ENCODE results near the gene NCOR1.

NCOR1 gene

DNA sequence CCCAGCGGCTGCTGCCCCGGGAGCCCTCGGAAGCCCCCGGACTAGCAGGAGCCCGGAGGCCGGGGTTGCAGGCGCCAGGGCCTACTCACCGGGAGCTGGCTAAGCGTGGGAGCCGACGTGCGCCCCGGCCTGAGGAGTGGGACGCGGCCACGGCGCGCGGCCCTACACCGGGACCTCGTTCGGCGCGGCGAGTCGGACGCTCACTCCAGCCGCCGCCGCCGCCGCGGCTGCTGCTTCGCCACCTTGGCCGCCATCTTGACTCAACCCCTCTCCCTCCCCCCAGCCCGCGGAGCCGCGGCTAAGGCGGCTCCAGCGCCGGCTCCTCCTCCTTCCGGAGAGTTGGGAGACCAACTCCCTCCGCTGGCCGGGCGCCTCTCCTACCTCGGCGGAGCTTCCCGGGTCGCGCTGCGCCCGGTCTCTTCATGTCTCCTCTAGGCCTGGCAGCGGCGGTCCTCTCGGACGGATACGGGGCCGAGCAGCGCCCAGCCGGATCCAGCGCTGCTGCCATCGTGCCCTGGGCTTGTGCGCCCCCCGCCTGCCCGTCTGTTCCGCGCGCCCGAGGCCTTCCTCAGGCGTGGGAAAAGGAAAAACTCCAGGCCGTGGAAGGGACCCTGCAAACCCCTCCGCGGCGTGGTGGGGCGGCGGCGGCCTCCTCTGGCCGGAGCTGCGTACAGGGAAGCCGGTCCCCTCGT lies at the start of gene NCOR1:
Gene NCOR1 (minus strand): TSS at position 262 of the 692 bp plus-strand sequence. CDS start 20,965 bp downstream, outside the sequence.
- TF ChIP-seq, protein P1, sequence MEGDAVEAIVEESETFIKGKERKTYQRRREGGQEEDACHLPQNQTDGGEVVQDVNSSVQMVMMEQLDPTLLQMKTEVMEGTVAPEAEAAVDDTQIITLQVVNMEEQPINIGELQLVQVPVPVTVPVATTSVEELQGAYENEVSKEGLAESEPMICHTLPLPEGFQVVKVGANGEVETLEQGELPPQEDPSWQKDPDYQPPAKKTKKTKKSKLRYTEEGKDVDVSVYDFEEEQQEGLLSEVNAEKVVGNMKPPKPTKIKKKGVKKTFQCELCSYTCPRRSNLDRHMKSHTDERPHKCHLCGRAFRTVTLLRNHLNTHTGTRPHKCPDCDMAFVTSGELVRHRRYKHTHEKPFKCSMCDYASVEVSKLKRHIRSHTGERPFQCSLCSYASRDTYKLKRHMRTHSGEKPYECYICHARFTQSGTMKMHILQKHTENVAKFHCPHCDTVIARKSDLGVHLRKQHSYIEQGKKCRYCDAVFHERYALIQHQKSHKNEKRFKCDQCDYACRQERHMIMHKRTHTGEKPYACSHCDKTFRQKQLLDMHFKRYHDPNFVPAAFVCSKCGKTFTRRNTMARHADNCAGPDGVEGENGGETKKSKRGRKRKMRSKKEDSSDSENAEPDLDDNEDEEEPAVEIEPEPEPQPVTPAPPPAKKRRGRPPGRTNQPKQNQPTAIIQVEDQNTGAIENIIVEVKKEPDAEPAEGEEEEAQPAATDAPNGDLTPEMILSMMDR (conservative IDR thresholded peaks at IDR 0.05): no peak; the same call in 1 of the 2 replicates
- peak; percentile 91 for TF ChIP-seq ZFX (IDR thresholded peaks at IDR 0.05)
- H3K27ac ChIP-seq: peak within 1 kb of the TSS; percentile 97

DNA sequence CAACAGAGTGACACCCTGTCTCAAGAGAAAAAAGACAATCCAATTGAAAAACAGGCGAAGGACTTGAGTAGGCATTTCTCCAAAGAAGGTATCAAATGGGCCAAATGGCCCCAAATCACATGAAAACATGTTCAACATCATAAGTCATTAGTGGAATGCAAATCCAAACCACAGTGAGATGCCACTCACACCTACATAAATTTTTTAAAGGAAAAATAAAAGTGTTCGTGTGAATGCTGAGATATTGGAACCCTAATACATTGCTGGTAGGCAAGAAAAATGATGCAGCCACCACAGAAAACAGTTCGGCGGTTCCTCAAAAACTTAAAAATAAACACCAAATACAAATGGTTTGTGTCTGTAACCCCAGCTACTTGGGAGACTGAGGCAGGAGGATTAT lies 46.9 kb upstream of the NCOR1 start:
- H3K27ac ChIP-seq: no peak overlapping the region
- no peak for TF ChIP-seq ZFX (IDR thresholded peaks at IDR 0.05)
- TF ChIP-seq, protein P1 (conservative IDR thresholded peaks at IDR 0.05): no peak

DNA sequence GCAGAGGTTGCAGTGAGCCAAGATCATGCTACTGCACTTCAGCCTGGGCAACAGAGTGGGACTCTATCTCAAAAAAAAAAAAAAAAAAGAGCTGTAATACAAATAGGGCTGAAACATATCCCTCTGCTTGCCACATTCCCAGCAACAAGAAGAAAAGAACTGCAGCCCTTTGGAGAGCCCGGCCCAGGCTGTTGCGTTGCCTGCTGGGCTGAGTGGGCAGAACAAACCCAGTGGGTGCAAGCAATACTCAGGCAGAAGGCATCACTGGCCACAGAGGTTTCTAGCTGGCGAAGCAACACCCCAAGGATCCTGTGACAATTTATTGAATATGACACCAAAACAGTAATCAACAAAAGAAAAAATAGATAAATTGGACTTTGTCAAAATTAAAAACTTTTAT lies 45.7 kb upstream of the NCOR1 start:
- no peak for TF ChIP-seq ZFX (IDR thresholded peaks at IDR 0.05)
- TF ChIP-seq, protein P1 (conservative IDR thresholded peaks at IDR 0.05): no peak
- no peak overlapping the region for H3K27ac ChIP-seq

DNA sequence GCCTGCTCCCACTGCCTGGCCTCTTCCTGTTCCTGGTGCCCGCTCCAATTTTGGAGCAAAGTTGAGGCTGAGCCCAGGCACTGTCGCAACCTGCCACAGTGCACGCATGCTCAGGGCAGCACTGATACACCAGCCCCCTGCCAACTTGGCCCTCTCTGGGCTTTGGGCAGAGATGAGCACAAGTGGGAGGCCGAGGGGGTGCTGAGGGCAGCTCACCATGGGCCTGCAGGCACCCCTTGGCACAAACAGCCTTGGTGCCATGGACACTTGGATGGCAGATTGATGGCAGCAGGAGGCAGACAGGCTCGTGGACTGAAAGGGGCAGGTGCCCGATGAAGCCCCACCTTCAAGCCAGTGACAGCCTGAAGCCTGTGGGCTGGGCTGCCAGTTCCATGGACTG lies 44.6 kb upstream of the NCOR1 start:
- no peak for TF ChIP-seq ZFX (IDR thresholded peaks at IDR 0.05)
- TF ChIP-seq, protein P1 (conservative IDR thresholded peaks at IDR 0.05): no peak
- H3K27ac ChIP-seq: no peak overlapping the region

DNA sequence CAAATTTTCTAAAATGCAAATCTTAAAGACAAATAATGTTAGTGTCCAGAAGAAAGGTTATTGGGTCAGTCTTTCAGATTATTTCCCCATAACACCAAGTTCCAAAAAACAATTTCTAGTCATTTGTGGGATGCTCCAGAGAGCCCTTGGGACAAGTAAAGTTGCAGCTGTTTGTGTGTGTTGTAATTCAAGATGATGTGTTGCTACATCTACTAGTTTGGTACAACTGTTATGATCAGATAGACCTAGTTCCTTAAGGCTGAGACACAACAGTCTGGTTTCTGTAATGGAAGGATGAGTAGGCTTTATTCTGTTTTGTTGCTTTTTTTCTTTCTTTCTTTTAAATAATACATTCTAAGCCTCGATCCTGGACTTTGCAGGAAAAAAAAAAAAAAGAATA lies 43.6 kb upstream of the NCOR1 start:
- TF ChIP-seq ZFX (IDR thresholded peaks at IDR 0.05): no peak
- TF ChIP-seq, protein P1 (conservative IDR thresholded peaks at IDR 0.05): no peak
- H3K27ac ChIP-seq: no peak overlapping the region

DNA sequence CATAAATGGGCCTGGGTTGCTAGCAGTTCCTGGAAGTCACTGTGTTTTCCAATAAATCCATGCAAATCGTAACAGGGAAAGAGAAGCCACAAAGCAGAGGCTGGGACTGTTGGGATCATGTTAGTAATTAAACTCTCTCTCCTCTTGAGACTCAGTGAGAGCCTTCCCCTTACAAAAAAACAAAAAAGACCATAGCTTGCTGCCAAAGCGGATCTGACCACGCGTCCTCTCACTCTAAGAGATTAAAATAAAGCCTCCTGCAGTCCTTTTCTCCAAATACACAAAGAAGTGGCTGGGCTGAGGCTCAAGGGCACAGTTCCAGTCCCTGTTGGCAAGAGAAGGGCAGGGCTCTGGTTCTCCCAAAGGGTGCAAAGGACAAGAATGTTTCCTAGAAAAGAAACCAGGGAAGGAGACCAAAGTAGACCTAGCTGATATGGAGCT lies 40.2 kb upstream of the NCOR1 start:
- H3K27ac ChIP-seq: peak overlapping the region; percentile 39; the same call in 1 of the 2 replicates

More for the DNA sequence above, 40.2 kb upstream of the NCOR1 start:
- no peak for TF ChIP-seq ZFX (IDR thresholded peaks at IDR 0.05)
- TF ChIP-seq, protein P1 (conservative IDR thresholded peaks at IDR 0.05): no peak

Data from C4-2B (cell line).